Measurements from ENCODE around the gene TRIM7.
A peak's percentile ranks its signal among the peaks of the same experiment; 100 is the strongest.

TRIM7 gene

DNA sequence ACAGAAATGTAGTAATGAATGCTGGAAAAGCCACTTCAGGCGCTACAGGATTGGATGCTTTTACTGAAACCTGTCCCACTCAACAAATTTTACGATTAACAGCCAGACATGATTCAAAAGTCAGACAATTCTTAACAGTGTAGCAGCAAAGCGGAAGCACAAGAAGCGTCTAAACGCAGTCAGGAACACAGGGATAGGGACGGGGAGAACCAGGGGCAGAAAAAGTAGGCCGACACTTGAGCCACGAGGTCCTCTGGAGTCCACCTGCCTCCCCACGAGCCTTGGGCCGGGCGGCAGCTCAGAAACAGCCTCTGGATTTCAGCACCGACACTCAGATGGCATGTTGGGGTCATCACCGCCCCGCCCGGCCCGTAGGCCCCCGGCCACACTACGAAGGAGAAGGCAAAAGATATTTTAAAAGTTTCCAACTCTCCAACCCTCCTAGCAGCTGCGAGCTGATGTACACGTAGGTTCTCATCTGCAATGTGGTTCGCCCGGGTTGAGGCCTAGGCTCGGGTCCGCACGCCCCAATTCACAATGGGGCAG lies 38.1 kb upstream of the TRIM7 start:
- H3K27ac ChIP-seq = peak overlapping the region; percentile 97
- DNase-seq (ENCODE audit: low spot score) = no peak
- TF ChIP-seq, protein P1, sequence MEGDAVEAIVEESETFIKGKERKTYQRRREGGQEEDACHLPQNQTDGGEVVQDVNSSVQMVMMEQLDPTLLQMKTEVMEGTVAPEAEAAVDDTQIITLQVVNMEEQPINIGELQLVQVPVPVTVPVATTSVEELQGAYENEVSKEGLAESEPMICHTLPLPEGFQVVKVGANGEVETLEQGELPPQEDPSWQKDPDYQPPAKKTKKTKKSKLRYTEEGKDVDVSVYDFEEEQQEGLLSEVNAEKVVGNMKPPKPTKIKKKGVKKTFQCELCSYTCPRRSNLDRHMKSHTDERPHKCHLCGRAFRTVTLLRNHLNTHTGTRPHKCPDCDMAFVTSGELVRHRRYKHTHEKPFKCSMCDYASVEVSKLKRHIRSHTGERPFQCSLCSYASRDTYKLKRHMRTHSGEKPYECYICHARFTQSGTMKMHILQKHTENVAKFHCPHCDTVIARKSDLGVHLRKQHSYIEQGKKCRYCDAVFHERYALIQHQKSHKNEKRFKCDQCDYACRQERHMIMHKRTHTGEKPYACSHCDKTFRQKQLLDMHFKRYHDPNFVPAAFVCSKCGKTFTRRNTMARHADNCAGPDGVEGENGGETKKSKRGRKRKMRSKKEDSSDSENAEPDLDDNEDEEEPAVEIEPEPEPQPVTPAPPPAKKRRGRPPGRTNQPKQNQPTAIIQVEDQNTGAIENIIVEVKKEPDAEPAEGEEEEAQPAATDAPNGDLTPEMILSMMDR (conservative IDR thresholded peaks at IDR 0.05; ENCODE audit: low read depth) = no peak
- CTCF ChIA-PET = no interaction called here
- POLR2A ChIA-PET (ENCODE audit: low non-redundant PET) = interaction anchor here (1.2 to 2.3 kb wide), 3 partner anchors 14 to 38 kb away, joined by 3 to 16 read pairs (median 3); partner anchors contain the start of genes TRIM41 and TRIM7

DNA sequence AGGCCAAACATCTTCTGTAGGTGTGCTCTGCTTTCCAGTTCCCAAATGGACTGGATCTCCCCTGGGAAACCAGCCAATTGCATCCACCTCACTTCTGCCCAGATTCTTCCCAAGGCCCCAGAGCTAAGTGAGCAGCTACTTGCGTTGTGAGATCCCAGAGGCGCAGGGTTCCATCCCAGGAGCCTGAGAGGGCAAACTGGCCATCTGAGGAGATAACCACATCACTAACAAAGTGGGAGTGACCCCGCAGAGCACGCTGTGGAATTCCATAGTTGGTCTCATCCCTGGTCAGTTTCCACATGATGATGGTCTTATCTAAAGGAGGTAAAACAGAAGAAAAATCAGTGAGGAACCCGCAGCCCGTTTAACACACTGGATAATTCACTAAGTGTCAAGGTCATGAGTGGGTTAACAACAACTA lies 37.0 kb upstream of the TRIM7 start:
- ChIA-PET POLR2A (ENCODE audit: low non-redundant PET) (interaction anchor here (1.2 to 2.3 kb wide), 3 partner anchors 13 to 37 kb away, joined by 3 to 16 read pairs (median 3); partner anchors contain the start of genes TRIM41 and TRIM7), CTCF (no interaction called here)
- TF ChIP-seq, protein P1 (conservative IDR thresholded peaks at IDR 0.05; ENCODE audit: low read depth) = no peak

DNA sequence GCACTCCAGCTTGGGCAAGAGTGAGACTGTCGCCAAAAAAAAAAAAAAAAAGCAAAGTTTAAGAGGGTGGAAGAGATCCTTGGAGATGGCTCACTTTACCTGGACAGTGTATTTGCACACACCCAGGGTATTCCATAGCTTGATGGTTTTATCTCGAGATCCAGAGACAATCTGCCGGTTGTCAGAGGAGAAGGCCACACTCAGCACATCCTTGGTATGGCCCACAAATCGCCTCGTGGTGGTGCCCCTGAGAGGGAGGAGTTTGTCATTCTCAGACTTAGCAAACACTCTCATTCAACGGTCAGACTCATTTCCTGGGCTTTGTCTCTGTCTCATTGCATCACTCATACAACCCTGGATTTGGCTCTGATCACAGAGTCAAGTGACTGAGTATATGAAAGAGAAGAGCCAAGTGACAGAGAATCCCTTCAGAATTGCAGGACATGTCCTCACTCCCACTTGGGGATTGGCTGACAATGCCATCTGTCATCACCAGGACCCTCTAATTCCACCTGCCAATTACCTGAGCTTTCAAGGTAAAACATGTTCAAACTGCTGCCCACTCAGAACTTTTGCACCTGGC lies 36.5 kb upstream of the TRIM7 start:
- TF ChIP-seq, protein P1 (conservative IDR thresholded peaks at IDR 0.05; ENCODE audit: low read depth) = no peak
- H3K27ac ChIP-seq = peak overlapping the region; percentile 97
- ChIA-PET POLR2A (ENCODE audit: low non-redundant PET) (no interaction called here), CTCF (no interaction called here)
- DNase-seq (ENCODE audit: low spot score) = peak; percentile 79

More for the DNA sequence above, 37.0 kb upstream of the TRIM7 start:
- DNase-seq (ENCODE audit: low spot score) = no peak
- peak overlapping the region; percentile 97 for H3K27ac ChIP-seq

DNA sequence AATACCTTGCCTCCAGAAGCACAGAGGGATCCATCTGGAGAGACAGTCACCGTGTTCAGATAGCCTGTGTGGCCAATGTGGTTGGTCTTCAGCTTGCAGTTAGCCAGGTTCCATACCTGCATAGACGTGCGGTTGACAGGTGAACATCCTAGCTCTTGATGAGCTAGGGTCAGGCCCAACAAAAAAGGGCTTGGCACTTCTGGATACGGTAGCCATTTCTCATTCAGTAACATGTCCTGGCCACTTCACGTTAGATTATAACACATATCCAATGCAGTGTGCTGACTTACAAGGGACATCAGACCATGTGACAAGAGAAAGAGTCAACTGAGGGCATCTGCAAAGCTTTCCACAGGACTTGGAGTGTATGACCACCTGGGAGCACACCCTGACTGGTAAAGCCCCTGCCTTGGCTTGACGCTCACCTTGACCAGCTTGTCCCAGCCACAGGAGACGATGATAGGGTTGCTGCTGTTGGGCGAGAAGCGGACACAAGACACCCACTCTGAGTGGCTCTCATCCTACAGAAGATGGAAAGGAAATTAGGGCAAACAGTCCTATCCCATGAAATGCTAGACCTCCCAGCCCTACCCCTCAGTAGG lies 34.2 kb upstream of the TRIM7 start:
- CTCF ChIA-PET = interaction anchor here (1.0 kb wide), 1 partner anchor 17 kb away, joined by 5 read pairs; no protein-coding TSS in a partner anchor
- TF ChIP-seq, protein P1 (conservative IDR thresholded peaks at IDR 0.05; ENCODE audit: low read depth) = no peak
- DNase-seq (ENCODE audit: low spot score) = no peak
- peak overlapping the region; percentile 97 for H3K27ac ChIP-seq
- POLR2A ChIA-PET (ENCODE audit: low non-redundant PET) = no interaction called here

DNA sequence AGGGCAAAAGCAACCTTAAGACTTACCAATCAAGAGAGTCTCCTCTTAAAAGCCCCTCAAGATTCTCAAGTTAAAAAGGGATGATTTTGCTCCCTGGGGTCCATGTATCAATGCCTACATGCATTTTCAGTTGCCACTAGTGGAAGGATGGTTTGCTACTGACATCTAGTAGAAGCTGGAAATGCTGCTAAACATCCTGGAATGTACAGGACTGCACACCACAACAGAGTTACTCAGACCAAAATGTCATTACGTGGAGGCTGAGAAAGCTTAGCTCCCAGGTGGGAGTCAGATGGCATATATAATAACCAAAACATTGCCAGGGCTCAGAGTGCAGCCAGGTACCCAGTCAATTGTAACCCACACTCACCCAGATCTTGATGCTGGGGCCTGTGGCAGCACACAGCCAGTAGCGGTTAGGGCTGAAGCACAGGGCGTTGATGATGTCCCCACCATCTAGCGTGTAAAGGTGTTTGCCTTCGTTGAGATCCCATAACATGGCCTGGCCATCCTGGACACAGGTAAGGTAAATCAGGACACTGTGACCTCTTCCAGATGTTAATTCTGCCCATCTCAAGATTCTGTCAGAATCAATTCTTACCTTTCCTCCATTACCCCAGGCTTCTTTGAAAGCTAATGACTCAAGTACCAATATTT lies 32.9 kb upstream of the TRIM7 start:
- peak overlapping the region; percentile 97 for H3K27ac ChIP-seq
- no peak for DNase-seq (ENCODE audit: low spot score)
- CTCF ChIA-PET = no interaction called here
- POLR2A ChIA-PET (ENCODE audit: low non-redundant PET) = no interaction called here
- TF ChIP-seq, protein P1 (conservative IDR thresholded peaks at IDR 0.05; ENCODE audit: low read depth) = no peak

DNA sequence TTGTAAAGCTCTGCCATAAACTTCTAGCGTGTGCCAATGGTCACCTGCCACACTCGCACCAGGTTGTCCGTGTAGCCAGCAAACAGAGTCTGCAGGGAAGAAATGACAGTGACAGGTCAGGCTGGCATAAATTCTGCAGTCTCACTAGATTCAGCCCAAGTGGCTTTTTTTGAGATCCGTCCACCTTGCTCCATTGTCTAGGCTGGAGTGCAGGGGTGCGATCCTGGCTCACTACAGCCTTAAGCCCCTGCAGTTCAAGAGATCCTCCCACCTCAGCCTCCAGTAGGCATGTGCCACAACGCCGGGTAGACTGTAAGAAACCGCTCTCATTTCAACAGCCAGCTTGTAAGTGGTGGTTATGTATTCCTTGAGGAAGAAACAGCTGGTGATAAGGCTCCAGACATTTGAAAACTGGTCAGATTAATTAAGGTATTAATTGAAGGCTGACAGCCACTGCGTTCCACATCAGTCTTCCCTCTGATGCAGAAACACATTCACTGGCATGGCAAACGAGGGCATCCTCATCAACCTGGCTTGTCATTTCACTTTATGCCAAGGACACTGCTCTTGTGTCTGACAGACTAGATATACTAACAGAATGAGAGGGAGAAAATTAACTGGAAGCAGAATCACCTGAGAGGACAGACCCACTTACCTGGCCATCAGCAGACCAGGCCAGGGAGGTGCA lies 32.1 kb upstream of the TRIM7 start:
- peak overlapping the region; percentile 44 for H3K27ac ChIP-seq
- no peak for DNase-seq (ENCODE audit: low spot score)
- ChIA-PET POLR2A (ENCODE audit: low non-redundant PET) (interaction anchor here (1.0 kb wide), 1 partner anchor 13 kb away, joined by 6 read pairs; the partner anchor contains the start of gene TRIM41), CTCF (interaction anchor here (0.7 kb wide), 1 partner anchor 52 kb away, joined by 6 read pairs; no protein-coding TSS in a partner anchor)
- TF ChIP-seq, protein P1 (conservative IDR thresholded peaks at IDR 0.05; ENCODE audit: low read depth) = no peak

Measured in RWPE1 (cell line).